Measurements from ENCODE around the gene TPRG1. TPM values are rescaled to one million over a fixed set of nuclear protein-coding genes. Genes with fewer than 3 reads are reported as not detected.

The TPRG1 gene
- total RNA-seq, 2 donors from 2014 or later, result 1.7 to 4.7 TPM

- Histone ChIP-seq H3K4me3 (no peak overlapping the region), H3K36me3 (no peaks in the 10 kb centered on the region), H3K27me3 (replicated peaks; ENCODE audit: insufficient read depth) (no peaks in the 10 kb centered on the region), H3K4me1 (replicated peaks) (no peaks in the 10 kb centered on the region), H3K9me3 (no peaks in the 10 kb centered on the region), H3K27ac (peak overlapping the region; percentile 15 to 17)
- no peak for TF ChIP-seq POLR2AphosphoS5 (IDR thresholded peaks at IDR 0.05)
- TF ChIP-seq POLR2A (IDR thresholded peaks at IDR 0.05), result no peak
- TF ChIP-seq CTCF (IDR thresholded peaks at IDR 0.05), result no peak
- no peak for DNase-seq (ENCODE audit: low spot score)
- intact Hi-C loops (cut with DNase I), result no loop called here
- 90% methylated on average over 2 of the region's 2 CpGs for WGBS
Measured at GRCh38 chr3:189132839-189133238, 38.9 kb upstream of the TPRG1 start.

GRCh38 chr3:189133768-189134167 lies 38.0 kb upstream of the TPRG1 start:
- TF ChIP-seq CTCF (IDR thresholded peaks at IDR 0.05), result no peak
- TF ChIP-seq POLR2AphosphoS5 (IDR thresholded peaks at IDR 0.05), result no peak
- no peak for TF ChIP-seq POLR2A (IDR thresholded peaks at IDR 0.05)
- intact Hi-C loops (cut with DNase I), result no loop called here
- no peak for DNase-seq (ENCODE audit: low spot score)
- Histone ChIP-seq H3K4me3 (no peak overlapping the region), H3K4me1 (replicated peaks) (no peaks in the 10 kb centered on the region), H3K36me3 (no peaks in the 10 kb centered on the region), H3K9me3 (no peaks in the 10 kb centered on the region), H3K27ac (no peak overlapping the region), H3K27me3 (replicated peaks; ENCODE audit: insufficient read depth) (no peaks in the 10 kb centered on the region)

- H3K27ac ChIP-seq, result no peak overlapping the region
- intact Hi-C loops (cut with DNase I), result no loop called here
- H3K9me3 ChIP-seq, result no peaks in the 10 kb centered on the region
- TF ChIP-seq CTCF (IDR thresholded peaks at IDR 0.05) (no peak), POLR2AphosphoS5 (IDR thresholded peaks at IDR 0.05) (no peak), POLR2A (IDR thresholded peaks at IDR 0.05) (no peak)
- no peak overlapping the region for H3K4me3 ChIP-seq
- DNase-seq (ENCODE audit: low spot score), result no peak
- H3K36me3 ChIP-seq, result no peaks in the 10 kb centered on the region
- no peaks in the 10 kb centered on the region for H3K27me3 ChIP-seq (replicated peaks; ENCODE audit: insufficient read depth)
- H3K4me1 ChIP-seq (replicated peaks), result no peaks in the 10 kb centered on the region
- WGBS, result 94% methylated on average over 4 of the region's 4 CpGs
Measured at GRCh38 chr3:189137416-189137815, 34.4 kb upstream of the TPRG1 start.

- no peaks in the 10 kb centered on the region for H3K9me3 ChIP-seq
- TF ChIP-seq POLR2AphosphoS5 (IDR thresholded peaks at IDR 0.05) (no peak), CTCF (IDR thresholded peaks at IDR 0.05) (no peak), POLR2A (IDR thresholded peaks at IDR 0.05) (no peak)
- H3K4me3 ChIP-seq, result no peak overlapping the region
- H3K36me3 ChIP-seq, result no peaks in the 10 kb centered on the region
- H3K27me3 ChIP-seq (replicated peaks; ENCODE audit: insufficient read depth), result no peaks in the 10 kb centered on the region
- no peaks in the 10 kb centered on the region for H3K4me1 ChIP-seq (replicated peaks)
- no peak for DNase-seq (ENCODE audit: low spot score)
- no peak overlapping the region for H3K27ac ChIP-seq
- WGBS, result 70% methylated on average over 9 of the region's 9 CpGs
- intact Hi-C loops (cut with DNase I), result no loop called here
Measured at GRCh38 chr3:189138901-189139610, 32.7 kb upstream of the TPRG1 start.

- no peak overlapping the region for H3K4me3 ChIP-seq
- H3K9me3 ChIP-seq, result no peaks in the 10 kb centered on the region
- WGBS, result 66% methylated on average over 6 of the region's 6 CpGs
- no peaks in the 10 kb centered on the region for H3K27me3 ChIP-seq (replicated peaks; ENCODE audit: insufficient read depth)
- no peaks in the 10 kb centered on the region for H3K36me3 ChIP-seq
- no peak for DNase-seq (ENCODE audit: low spot score)
- H3K27ac ChIP-seq, result no peak overlapping the region
- no peak for TF ChIP-seq POLR2AphosphoS5 (IDR thresholded peaks at IDR 0.05)
- no peak for TF ChIP-seq CTCF (IDR thresholded peaks at IDR 0.05)
- no peak for TF ChIP-seq POLR2A (IDR thresholded peaks at IDR 0.05)
- H3K4me1 ChIP-seq (replicated peaks), result no peaks in the 10 kb centered on the region
- intact Hi-C loops (cut with DNase I), result no loop called here
Measured at GRCh38 chr3:189139611-189139940, 32.2 kb upstream of the TPRG1 start.

Data from prostate gland (tissue), 2 donors.